ENCODE data around the gene LSM2. TPM values are rescaled to one million over a fixed set of nuclear protein-coding genes. Genes with fewer than 3 reads are reported as not detected.

The LSM2 gene
- total and polyA plus RNA-seq, 3 donors from 2014 or later = 43.3 to 55.5 (median 49.6) TPM

DNA sequence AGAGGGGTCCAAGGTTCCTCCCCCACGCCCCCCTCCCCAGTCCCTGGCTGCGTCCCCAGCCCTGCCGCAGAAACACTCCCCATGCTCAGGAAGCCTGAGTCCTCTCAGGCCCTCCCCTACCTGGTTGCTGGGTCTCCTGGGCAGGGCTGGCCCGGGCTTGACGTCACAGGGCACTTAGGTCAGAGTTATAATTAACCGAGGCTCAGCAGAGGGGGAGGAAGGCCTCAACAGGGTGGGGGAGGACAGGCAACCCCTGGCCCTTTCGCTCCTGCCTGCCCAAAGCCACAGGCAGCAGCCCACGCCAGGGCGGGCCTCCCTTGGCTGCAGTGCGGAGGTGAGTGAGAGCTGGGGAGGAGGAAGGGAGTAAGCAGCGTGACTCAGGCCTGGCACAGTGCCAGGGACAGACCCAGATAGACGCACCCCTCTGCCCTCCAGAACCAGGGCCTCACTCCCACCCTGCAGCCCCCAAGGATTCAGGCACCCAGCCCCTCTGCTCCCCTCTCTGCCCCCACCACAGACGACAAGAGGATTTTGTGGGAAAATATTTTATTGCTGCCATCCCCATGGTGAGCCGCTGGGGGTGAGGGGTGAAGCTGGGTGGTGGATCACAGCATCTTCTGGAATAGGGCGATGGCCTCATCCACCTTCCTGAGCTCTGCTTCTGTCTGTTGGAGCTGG lies 29.6 kb downstream of the LSM2 start, which contains the start of gene VWA7:
Gene VWA7, minus strand, starts transcription at position 340 of the 678 bp plus-strand sequence. CDS start 549 bp downstream, outside the sequence.
- no peaks in the 10 kb centered on the region for H3K9me3 ChIP-seq
- intact Hi-C loops (cut with DNase I; ENCODE audit: low total_unique reads) = no loop called here
- DNase-seq = peak; percentile 85
- H3K4me1 ChIP-seq = peaks cover 12% of the 10 kb centered on the region
- H3K4me3 ChIP-seq = no peak within 1 kb of the TSS
- H3K27me3 ChIP-seq = no peaks in the 10 kb centered on the region
- H3K36me3 ChIP-seq (ENCODE audit: low read depth, missing control alignments) = no peaks in the 10 kb centered on the region
- H3K27ac ChIP-seq = peak within 1 kb of the TSS in 1 of 2 donors; percentile 19
- 31 to 40% methylated on average over 7 to 15 of the region's 15 CpGs for WGBS, 2 donors
- TF ChIP-seq CTCF (IDR thresholded peaks at IDR 0.05) (no peak), POLR2A (IDR thresholded peaks at IDR 0.05) (no peak)

GRCh38 chr6:31776485-31776988 lies 30.2 kb downstream of the LSM2 start:
- no peak for TF ChIP-seq CTCF (IDR thresholded peaks at IDR 0.05)
- no peak for TF ChIP-seq POLR2A (IDR thresholded peaks at IDR 0.05)
- no peak overlapping the region for H3K4me3 ChIP-seq
- WGBS, 2 donors = 45 to 76% methylated on average over 7 to 14 of the region's 14 CpGs
- no peaks in the 10 kb centered on the region for H3K36me3 ChIP-seq (ENCODE audit: low read depth, missing control alignments)
- peaks cover 12% of the 10 kb centered on the region for H3K4me1 ChIP-seq
- H3K9me3 ChIP-seq = no peaks in the 10 kb centered on the region
- no peak for DNase-seq
- H3K27me3 ChIP-seq = no peaks in the 10 kb centered on the region
- intact Hi-C loops (cut with DNase I; ENCODE audit: low total_unique reads) = no loop called here
- H3K27ac ChIP-seq = peak overlapping the region in 1 of 2 donors; percentile 19

DNA sequence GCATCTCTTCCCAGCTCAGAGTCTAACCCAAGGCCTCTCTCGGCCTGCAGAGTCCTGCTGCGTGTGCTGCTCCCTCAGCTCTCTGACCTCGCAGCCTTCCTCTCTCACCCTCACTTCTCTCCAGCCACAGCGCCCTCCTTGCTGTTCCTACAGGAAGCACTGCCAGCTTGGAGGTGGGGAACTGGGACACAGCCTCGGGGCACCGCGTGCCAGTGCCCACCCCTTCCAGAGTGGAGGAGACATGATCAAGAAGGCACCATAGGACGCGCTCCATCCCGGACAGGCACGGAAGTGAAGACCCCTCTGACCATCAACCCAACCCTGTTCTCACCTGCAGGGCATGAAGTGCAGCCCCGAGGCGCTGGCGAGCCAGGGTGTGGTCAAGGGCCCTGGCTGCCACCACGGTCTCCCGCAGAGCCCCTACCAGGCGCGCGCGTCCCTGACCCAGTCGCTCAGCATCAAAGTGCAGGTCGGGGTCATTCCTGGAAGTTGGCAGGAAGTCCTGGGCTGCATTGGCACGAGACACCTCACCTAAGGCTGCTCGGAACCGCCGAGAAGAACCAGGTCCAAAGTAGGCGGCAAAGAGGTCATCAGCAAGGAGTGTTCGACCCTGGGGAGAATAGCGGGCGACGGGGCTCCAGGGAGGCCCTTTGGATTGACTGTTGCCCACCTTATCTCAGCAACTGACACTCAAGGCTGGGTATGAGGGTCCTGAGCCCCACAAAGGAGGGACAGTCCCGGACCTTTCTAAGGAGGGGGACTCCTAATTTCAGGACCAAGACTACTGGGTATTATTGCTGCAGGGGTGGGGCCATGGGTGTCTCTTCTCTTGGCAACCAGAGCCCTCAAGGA lies 30.9 kb downstream of the LSM2 start:
- intact Hi-C loops (cut with DNase I; ENCODE audit: low total_unique reads) = no loop called here

DNA sequence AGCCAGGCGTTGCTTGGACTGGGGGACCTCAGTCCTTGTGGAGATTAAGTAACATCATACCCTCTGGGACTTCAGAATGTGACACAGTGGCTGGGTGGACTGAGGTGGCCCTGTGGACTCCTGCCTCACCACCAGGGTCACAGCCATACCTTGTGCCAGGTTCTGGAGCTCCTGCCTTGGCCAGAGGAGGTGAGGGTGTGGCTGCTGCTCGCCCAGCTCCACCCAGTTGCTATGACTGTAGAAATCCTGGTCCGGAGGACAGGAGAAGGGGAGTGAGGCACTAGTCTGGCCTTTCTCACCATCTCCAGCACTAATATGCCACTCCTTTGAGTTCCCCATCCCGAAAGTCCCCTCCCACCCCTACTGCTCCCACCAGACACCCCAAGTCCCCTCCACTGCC lies 31.6 kb downstream of the LSM2 start:
- no peak for DNase-seq
- Histone ChIP-seq H3K36me3 (ENCODE audit: low read depth, missing control alignments) (no peaks in the 10 kb centered on the region), H3K4me3 (no peak overlapping the region), H3K9me3 (no peaks in the 10 kb centered on the region), H3K4me1 (peaks cover 12% of the 10 kb centered on the region), H3K27ac (no peak overlapping the region), H3K27me3 (no peaks in the 10 kb centered on the region)
- TF ChIP-seq CTCF (IDR thresholded peaks at IDR 0.05) (no peak), POLR2A (IDR thresholded peaks at IDR 0.05) (no peak)
- intact Hi-C loops (cut with DNase I; ENCODE audit: low total_unique reads) = no loop called here
- 71 to 93% methylated on average over 4 of the region's 4 CpGs for WGBS, 2 donors

More for the DNA sequence above, 30.9 kb downstream of the LSM2 start:
- H3K4me3 ChIP-seq = no peak overlapping the region
- no peaks in the 10 kb centered on the region for H3K9me3 ChIP-seq
- H3K4me1 ChIP-seq = peaks cover 12% of the 10 kb centered on the region
- H3K27ac ChIP-seq = no peak overlapping the region
- no peaks in the 10 kb centered on the region for H3K27me3 ChIP-seq
- H3K36me3 ChIP-seq (ENCODE audit: low read depth, missing control alignments) = no peaks in the 10 kb centered on the region
- TF ChIP-seq POLR2A (IDR thresholded peaks at IDR 0.05) (no peak), CTCF (IDR thresholded peaks at IDR 0.05) (no peak)
- no peak for DNase-seq
- WGBS, 2 donors = 91 to 93% methylated on average over 30 to 32 of the region's 32 CpGs
